GM21381 (cell line): ENCODE data around the gene GIGYF2.

Source experiments
- ATAC-seq: cut with Tn5 transposase; IDR thresholded peaks from one replicate; pipeline ENCODE4 v1.9.1; 2021; ENCODE audit warnings: mild to moderate bottlenecking, moderate library complexity; ENCODE audit not compliant: unreplicated experiment

The GIGYF2 gene

GRCh38 chr2:232878855-232879617, 181.9 kb downstream of the GIGYF2 start:
- ATAC-seq = no peak

- ATAC-seq = no peak
These were observed 182.7 kb downstream of the GIGYF2 start for GRCh38 chr2:232879618-232880494.

- ATAC-seq = no peak
These were observed 183.7 kb downstream of the GIGYF2 start for GRCh38 chr2:232880764-232881351.

GRCh38 chr2:232882085-232882484, 185.0 kb downstream of the GIGYF2 start:
- no peak for ATAC-seq

GRCh38 chr2:232882505-232883115, 185.5 kb downstream of the GIGYF2 start:
- no peak for ATAC-seq

- no peak for ATAC-seq
These were observed 186.1 kb downstream of the GIGYF2 start for GRCh38 chr2:232883116-232883721.

- no peak for ATAC-seq
These were observed 186.9 kb downstream of the GIGYF2 start for GRCh38 chr2:232884001-232884421.

GRCh38 chr2:232884549-232885263, 187.6 kb downstream of the GIGYF2 start:
- no peak for ATAC-seq

GRCh38 chr2:232885264-232885961, 188.3 kb downstream of the GIGYF2 start:
- ATAC-seq = no peak

GRCh38 chr2:232886176-232886575, 189.0 kb downstream of the GIGYF2 start:
- ATAC-seq = no peak

- no peak for ATAC-seq
These were observed 189.5 kb downstream of the GIGYF2 start for GRCh38 chr2:232886632-232887031.

- ATAC-seq = no peak
These were observed 190.2 kb downstream of the GIGYF2 start for GRCh38 chr2:232887171-232887850.

GRCh38 chr2:232888099-232888836, 191.1 kb downstream of the GIGYF2 start:
- no peak for ATAC-seq

- ATAC-seq = no peak
These were observed 191.9 kb downstream of the GIGYF2 start for GRCh38 chr2:232888839-232889529.

GRCh38 chr2:232889876-232890401, 192.8 kb downstream of the GIGYF2 start:
- no peak for ATAC-seq

- no peak for ATAC-seq
These were observed 193.4 kb downstream of the GIGYF2 start for GRCh38 chr2:232890536-232890895.

- no peak for ATAC-seq
These were observed 193.9 kb downstream of the GIGYF2 start for GRCh38 chr2:232890896-232891601.
